GM18951 (cell line): ENCODE results near the gene PTPDC1.

Source experiments
- POLR2A ChIP-seq: IDR thresholded peaks from 4 replicates; pipeline ENCODE4 v1.6.1; 2011; ENCODE audit warnings: mild to moderate bottlenecking; ENCODE audit not compliant: insufficient read length, insufficient read depth; ENCODE audit errors: extremely low read depth
- in situ Hi-C: fragments of 300-500 bp; cut with MboI; formaldehyde crosslinking; loops from one replicate; pipeline ENCODE4 v1.12.0; 2022; ENCODE audit warnings: low sequenced_read_pairs, mixed read lengths, inconsistent platforms; ENCODE audit not compliant: unreplicated experiment

PTPDC1 gene

DNA sequence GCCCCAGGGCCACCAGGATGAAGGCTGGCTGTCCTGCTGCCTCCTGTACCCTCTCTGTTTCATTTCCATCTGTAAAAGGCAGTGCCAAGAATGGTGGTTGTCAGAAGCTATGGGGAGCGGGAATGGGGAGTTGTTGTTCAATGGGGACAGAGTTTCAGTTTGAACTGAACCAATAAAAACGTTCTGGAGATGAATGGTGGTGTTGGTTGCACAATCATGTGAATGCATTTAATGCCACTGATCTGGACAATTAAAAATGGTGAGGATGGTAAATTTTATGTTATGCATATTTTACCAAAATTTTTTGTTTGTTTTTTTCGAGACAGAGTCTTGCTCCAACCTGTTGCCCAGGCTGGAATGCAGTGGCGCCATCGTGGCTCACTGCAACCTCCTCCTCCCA, 58.1 kb downstream of the PTPDC1 start:
- in situ Hi-C loops, result no loop called here
- TF ChIP-seq POLR2A, result no peak

DNA sequence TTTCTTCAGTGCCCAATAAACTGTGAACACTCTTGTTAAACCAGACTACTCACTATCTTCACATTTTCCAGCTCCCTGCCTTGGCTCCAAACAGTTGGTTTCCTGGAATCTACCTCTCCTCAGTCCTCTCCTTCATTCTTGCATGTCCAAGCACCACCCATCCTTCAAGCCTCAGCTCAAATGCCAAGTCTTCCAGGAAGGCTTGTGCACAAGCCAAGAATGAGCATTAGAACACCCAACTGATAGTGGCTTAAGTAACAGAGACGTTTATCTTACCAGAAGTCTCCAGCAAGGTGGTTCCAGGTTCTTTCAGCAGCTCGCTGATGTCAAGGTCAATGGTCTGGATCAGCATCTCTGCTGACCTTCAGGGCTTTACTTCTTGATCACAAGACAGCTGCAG, 60.1 kb downstream of the PTPDC1 start:
- TF ChIP-seq POLR2A, result no peak
- in situ Hi-C loops, result no loop called here

- in situ Hi-C loops, result no loop called here
- no peak for TF ChIP-seq POLR2A
Measured at GRCh38 chr9:94145640-94146039, 61.4 kb downstream of the PTPDC1 start.

DNA sequence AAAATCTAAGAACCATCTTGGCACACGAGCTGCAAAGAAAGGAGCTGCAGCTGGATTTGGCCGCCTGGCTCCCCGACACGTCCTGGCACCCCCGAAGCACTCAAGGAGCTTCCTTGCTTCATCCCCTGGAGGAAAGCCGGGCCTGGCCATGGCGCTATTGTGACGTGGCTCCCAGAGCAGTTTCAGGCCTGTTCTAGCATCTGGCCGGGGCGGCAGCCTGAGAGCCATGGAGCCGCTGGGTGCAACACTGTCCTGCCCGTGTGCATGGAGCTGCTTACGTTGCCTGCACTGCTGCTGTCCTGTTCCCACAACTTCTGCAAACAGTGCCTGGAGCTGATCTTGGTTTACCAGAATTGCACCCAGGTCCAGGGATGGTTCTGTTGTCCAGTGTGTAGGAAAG, 63.5 kb downstream of the PTPDC1 start:
- in situ Hi-C loops, result no loop called here
- no peak for TF ChIP-seq POLR2A

DNA sequence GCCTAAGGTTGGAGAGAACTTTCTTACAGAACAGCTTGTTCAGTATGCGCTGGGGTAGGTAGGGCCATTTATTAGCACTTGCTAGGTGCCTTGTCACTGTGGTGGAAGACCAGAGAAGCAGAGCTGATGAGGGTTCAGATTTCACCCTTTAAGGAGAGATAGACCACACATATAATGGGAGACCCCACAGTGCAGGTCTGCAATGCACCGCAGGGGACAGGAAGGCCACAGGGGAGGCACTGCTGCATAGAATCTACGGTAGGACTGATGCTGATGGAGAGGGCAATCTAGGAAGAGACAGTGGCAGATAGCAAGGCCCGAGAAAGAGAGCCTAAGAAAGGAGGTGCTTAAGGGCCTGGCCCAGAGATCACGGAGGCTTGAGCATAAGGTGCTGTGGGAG, 64.2 kb downstream of the PTPDC1 start:
- TF ChIP-seq POLR2A, result no peak
- in situ Hi-C loops, result no loop called here

DNA sequence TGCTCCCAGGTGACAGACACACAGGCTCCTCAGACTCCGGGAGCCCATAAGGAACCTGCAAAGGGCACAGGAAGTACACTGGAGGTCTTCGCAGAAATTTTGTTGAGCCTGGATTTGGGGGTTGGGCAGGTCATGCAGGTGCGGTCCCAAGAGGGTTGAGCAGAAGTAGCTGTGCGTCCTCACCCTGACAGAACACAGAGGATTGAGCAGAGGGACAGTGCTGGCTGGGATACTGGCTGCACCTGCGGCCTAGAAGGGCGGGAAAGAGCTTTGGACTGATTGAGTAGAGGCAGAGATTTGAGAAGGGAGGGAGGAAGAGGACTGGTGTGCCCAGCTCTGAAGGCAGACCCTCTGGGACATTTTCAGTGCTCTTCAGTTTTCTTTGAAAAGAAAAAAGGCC, 65.4 kb downstream of the PTPDC1 start:
- no peak for TF ChIP-seq POLR2A
- in situ Hi-C loops, result no loop called here

DNA sequence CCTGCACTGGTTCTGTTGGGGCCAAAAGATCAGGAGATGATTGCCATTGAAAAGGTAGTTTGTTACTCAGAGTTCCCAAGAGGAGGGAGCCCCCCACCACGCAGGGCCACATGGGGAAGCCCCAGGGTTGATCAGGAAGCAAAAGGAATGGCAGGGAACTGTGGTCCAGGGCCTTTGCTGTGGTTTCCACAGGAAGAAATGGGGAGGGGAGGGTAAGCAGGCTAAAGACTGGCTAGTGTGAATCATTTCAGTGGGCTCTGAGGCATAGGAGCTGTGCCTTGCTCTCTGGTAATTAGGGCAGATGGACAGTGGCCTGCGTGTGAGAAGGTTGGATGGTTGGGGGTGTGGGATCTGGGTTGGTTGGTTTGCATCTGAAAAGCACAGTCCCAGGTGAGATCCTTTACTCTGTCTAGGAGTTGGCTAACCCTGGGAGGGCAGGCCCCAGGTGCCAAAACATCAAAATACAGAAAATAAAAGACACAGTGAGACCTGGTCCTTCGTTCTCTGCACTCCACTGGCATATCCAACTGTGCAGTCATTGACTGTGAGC, 66.1 kb downstream of the PTPDC1 start:
- in situ Hi-C loops, result no loop called here
- TF ChIP-seq POLR2A, result no peak

- TF ChIP-seq POLR2A, result no peak
- in situ Hi-C loops, result no loop called here
Measured at GRCh38 chr9:94150890-94151650, 66.8 kb downstream of the PTPDC1 start.

GRCh38 chr9:94153905-94154304, 69.6 kb downstream of the PTPDC1 start:
- no peak for TF ChIP-seq POLR2A
- in situ Hi-C loops, result no loop called here

GRCh38 chr9:94156348-94157049, 72.2 kb downstream of the PTPDC1 start:
- in situ Hi-C loops, result no loop called here
- TF ChIP-seq POLR2A, result no peak

- in situ Hi-C loops, result no loop called here
- no peak for TF ChIP-seq POLR2A
Measured at GRCh38 chr9:94157050-94157801, 73.0 kb downstream of the PTPDC1 start.
